ENCODE results near the gene ULK1.

ULK1 gene

GRCh38 chr12:131946757-131947156 is 52.3 kb downstream of the ULK1 start:
- TF ChIP-seq FOXM1 (IDR thresholded peaks at IDR 0.05; ENCODE audit: borderline replicate concordance, low read depth) (no peak), ZBTB7A (IDR thresholded peaks at IDR 0.05; ENCODE audit: low read depth) (no peak)

DNA sequence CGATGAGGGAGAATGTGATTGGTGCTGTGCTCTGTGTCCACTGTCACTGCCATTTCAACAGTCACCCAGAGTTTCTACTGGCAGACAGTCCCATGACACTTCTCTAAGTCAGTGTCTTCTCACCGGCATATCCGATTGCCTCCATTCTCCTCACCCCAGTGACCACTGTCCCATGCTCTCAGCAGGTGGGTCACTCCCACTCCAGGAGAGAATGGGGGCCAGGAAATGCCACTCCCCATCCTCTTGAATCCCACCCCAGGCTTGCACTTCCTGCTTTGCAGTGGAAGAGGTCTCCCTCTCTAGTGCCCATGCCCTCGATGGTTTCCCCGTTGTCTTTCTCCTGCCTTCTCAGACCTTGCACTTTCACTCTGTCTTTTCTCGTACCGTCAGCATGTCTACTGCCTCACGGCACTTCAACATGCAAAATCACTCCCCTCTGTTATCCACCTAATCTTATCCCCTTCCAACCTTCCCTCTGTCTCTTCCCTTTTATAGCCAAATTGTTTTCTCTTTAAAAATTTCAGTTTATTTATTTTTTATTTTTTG is 53.1 kb downstream of the ULK1 start:
- TF ChIP-seq TAF1 (IDR thresholded peaks at IDR 0.05; ENCODE audit: low read depth) (no peak), ZBTB7A (IDR thresholded peaks at IDR 0.05; ENCODE audit: low read depth) (no peak), RAD21 (IDR thresholded peaks at IDR 0.05; ENCODE audit: low read depth) (no peak), TCF12 (IDR thresholded peaks at IDR 0.05; ENCODE audit: low read depth) (no peak), CEBPB (IDR thresholded peaks at IDR 0.05) (no peak), TEAD4 (IDR thresholded peaks at IDR 0.05) (no peak), EP300 (IDR thresholded peaks at IDR 0.05; ENCODE audit: borderline replicate concordance) (no peak), YY1 (IDR thresholded peaks at IDR 0.05; ENCODE audit: low read depth) (no peak), EGR1 (IDR thresholded peaks at IDR 0.05) (no peak), CREB1 (IDR thresholded peaks at IDR 0.05; ENCODE audit: low read depth) (no peak), NFIC (IDR thresholded peaks at IDR 0.05) (no peak), FOXM1 (IDR thresholded peaks at IDR 0.05; ENCODE audit: borderline replicate concordance, low read depth) (no peak)
- TF ChIP-seq, protein P1, sequence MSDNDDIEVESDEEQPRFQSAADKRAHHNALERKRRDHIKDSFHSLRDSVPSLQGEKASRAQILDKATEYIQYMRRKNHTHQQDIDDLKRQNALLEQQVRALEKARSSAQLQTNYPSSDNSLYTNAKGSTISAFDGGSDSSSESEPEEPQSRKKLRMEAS (IDR thresholded peaks at IDR 0.05): no peak
- TF ChIP-seq, protein P2, sequence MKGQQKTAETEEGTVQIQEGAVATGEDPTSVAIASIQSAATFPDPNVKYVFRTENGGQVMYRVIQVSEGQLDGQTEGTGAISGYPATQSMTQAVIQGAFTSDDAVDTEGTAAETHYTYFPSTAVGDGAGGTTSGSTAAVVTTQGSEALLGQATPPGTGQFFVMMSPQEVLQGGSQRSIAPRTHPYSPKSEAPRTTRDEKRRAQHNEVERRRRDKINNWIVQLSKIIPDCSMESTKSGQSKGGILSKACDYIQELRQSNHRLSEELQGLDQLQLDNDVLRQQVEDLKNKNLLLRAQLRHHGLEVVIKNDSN (IDR thresholded peaks at IDR 0.05): no peak
- TF ChIP-seq, protein P3, sequence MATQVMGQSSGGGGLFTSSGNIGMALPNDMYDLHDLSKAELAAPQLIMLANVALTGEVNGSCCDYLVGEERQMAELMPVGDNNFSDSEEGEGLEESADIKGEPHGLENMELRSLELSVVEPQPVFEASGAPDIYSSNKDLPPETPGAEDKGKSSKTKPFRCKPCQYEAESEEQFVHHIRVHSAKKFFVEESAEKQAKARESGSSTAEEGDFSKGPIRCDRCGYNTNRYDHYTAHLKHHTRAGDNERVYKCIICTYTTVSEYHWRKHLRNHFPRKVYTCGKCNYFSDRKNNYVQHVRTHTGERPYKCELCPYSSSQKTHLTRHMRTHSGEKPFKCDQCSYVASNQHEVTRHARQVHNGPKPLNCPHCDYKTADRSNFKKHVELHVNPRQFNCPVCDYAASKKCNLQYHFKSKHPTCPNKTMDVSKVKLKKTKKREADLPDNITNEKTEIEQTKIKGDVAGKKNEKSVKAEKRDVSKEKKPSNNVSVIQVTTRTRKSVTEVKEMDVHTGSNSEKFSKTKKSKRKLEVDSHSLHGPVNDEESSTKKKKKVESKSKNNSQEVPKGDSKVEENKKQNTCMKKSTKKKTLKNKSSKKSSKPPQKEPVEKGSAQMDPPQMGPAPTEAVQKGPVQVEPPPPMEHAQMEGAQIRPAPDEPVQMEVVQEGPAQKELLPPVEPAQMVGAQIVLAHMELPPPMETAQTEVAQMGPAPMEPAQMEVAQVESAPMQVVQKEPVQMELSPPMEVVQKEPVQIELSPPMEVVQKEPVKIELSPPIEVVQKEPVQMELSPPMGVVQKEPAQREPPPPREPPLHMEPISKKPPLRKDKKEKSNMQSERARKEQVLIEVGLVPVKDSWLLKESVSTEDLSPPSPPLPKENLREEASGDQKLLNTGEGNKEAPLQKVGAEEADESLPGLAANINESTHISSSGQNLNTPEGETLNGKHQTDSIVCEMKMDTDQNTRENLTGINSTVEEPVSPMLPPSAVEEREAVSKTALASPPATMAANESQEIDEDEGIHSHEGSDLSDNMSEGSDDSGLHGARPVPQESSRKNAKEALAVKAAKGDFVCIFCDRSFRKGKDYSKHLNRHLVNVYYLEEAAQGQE (IDR thresholded peaks at IDR 0.05; ENCODE audit: low read depth): no peak

DNA sequence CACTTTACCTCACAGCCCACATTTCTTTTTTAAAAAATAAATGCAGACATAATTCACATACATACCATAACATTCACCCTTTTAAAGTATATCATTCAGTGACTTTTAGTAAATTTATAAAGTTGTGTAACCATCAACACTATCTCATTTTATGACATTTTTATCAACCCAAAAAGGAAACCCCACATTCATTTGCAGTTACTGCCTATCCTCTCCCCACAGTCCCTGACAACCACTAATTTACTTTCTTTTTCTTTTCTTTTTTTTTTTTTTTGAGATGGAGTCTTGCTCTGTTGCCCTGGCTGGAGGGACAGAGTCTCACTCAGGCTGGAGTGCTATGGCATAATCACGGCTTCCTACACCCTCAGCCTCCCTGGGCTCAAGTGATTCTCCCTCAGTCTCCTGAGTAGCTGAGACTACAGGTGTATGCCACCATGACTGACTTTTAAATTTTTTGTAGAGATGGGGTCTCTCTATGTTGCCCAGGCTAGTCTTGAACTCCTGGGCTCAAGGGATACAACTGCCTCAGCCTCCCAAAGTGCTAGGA is 53.8 kb downstream of the ULK1 start:
- TF ChIP-seq EP300 (IDR thresholded peaks at IDR 0.05; ENCODE audit: borderline replicate concordance) (no peak), TEAD4 (IDR thresholded peaks at IDR 0.05) (no peak), FOXM1 (IDR thresholded peaks at IDR 0.05; ENCODE audit: borderline replicate concordance, low read depth) (no peak), EGR1 (IDR thresholded peaks at IDR 0.05) (no peak), TCF12 (IDR thresholded peaks at IDR 0.05; ENCODE audit: low read depth) (no peak), RAD21 (IDR thresholded peaks at IDR 0.05; ENCODE audit: low read depth) (no peak), YY1 (IDR thresholded peaks at IDR 0.05; ENCODE audit: low read depth) (no peak), CEBPB (IDR thresholded peaks at IDR 0.05) (no peak), CREB1 (IDR thresholded peaks at IDR 0.05; ENCODE audit: low read depth) (no peak), TAF1 (IDR thresholded peaks at IDR 0.05; ENCODE audit: low read depth) (no peak)
- TF ChIP-seq, protein P2 (IDR thresholded peaks at IDR 0.05): no peak
- TF ChIP-seq, protein P1 (IDR thresholded peaks at IDR 0.05): no peak
- TF ChIP-seq, protein P3 (IDR thresholded peaks at IDR 0.05; ENCODE audit: low read depth): no peak

DNA sequence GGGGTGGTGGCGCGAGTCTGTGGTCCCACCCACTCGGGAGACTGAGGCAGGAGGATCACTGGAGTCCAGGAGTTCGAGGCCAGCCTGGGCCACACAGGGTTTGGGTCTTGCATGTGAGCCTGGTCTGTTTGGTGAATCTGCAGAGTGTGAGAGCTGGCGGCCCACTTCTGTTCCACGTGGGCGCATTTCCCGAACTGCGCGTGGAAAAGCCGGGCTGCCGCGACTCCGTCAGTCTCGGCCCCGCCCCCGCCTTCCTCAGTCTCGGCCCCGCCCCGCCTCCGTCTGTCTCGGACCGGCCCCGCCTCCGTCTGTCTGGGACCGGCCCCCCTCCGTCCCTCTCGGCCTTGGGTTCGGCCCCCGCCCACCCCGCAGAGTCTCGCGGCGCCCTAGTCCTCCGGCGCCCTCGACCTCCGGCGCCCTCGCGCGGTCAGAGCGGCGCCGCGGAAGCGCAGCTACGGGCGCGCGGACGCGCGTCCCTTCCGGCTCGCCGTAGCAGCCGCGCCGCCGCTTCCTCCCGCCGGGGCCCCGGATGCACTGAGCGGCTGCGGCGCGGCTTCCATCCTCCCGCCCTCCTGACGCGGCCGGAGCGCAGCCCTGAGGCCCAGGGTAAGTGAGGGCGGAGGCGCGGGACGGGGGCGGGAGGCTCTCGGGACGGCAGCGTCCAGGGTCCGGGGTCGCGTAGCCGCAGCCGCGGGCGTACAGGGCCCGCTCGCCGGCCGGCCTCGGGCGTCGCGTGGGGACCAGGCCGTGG is 55.2 kb downstream of the ULK1 start, which contains the start of gene EP400:
TSS of gene EP400 (plus strand) at position 512 of the 751 bp plus-strand sequence. CDS start 10,678 bp downstream, outside the sequence.
- TF ChIP-seq, protein P1 (IDR thresholded peaks at IDR 0.05): peak; percentile 59; the same call in 1 of the 2 replicates
- TF ChIP-seq RAD21 (IDR thresholded peaks at IDR 0.05; ENCODE audit: low read depth) (peak; percentile 71), YY1 (IDR thresholded peaks at IDR 0.05; ENCODE audit: low read depth) (peak; percentile 55; the same call in 1 of the 2 replicates), ZBTB7A (IDR thresholded peaks at IDR 0.05; ENCODE audit: low read depth) (no peak; the same call in 1 of the 2 replicates), TCF12 (IDR thresholded peaks at IDR 0.05; ENCODE audit: low read depth) (no peak; the same call in 1 of the 2 replicates), TAF1 (IDR thresholded peaks at IDR 0.05; ENCODE audit: low read depth) (0 out of 2 replicates have a peak, but pooled peaks have one; percentile 42), CREB1 (IDR thresholded peaks at IDR 0.05; ENCODE audit: low read depth) (no peak)
- TF ChIP-seq, protein P2 (IDR thresholded peaks at IDR 0.05): no peak
